ENCODE results near the gene PNMT. TPM values are rescaled to one million over a fixed set of nuclear protein-coding genes. Genes with fewer than 3 reads are reported as not detected.

PNMT gene
- total and polyA plus RNA-seq, 2 experiments from 2014 or later: 1.9 to 2.5 TPM

DNA sequence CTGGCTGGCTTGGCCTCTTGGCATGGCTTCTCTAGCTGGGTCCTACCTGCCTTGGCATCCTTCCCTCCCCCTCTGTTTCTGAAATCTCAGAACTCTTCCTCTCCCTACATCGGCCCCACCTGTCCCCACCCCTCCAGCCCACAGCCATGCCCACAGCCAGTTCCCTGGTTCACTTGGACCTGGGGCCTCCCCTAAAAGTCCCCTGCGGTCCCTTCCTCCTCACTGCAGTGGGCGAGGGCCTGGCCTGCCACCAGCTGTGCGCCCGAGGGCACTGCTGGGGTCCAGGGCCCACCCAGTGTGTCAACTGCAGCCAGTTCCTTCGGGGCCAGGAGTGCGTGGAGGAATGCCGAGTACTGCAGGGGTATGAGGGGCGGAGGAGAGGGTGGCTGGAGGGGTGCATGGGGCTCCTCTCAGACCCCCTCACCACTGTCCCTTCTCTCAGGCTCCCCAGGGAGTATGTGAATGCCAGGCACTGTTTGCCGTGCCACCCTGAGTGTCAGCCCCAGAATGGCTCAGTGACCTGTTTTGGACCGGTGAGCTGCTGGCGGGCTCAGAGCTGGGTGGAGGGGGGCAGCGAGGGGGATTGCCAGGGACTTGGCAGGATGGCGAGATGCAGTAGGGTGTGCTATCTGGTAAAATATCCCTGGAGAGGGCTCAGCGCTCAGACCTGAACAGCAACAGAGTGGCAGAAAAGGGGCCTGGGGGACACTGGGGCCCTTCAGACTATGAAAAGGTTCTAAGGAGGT, 48.0 kb downstream of the PNMT start:
- H3K4me3 ChIP-seq: no peak overlapping the region
- H3K4me3 Mint-ChIP-seq: no peak overlapping the region
- H3F3A ChIP-seq (replicated peaks; ENCODE audit: low read depth): peaks cover 9% of the 10 kb centered on the region; the same call in 1 of the 2 replicates
- no peaks in the 10 kb centered on the region for H3K4me1 ChIP-seq (ENCODE audit: insufficient read depth)
- DNase-seq (ENCODE audit: low spot score) (no peak), ATAC-seq (no peak)
- TF ChIP-seq CREB1 (CRISPR knock-in tag; IDR thresholded peaks at IDR 0.05; ENCODE audit: low read depth) (no peak), STAT1 (IDR thresholded peaks at IDR 0.05; ENCODE audit: unreplicated experiment) (no peak), EZH2phosphoT487 (IDR thresholded peaks at IDR 0.05; ENCODE audit: unreplicated experiment) (no peak), ETS1 (IDR thresholded peaks at IDR 0.05) (no peak), EZH2 (IDR thresholded peaks at IDR 0.05; ENCODE audit: low read depth, unreplicated experiment) (no peak), NANOG (IDR thresholded peaks at IDR 0.05; ENCODE audit: borderline replicate concordance) (no peak), ZNF331 (CRISPR knock-in tag; IDR thresholded peaks at IDR 0.05; ENCODE audit: low read depth) (no peak), POLR2AphosphoS5 (IDR thresholded peaks at IDR 0.05; ENCODE audit: low read depth) (no peak)
- TF ChIP-seq, protein P1, sequence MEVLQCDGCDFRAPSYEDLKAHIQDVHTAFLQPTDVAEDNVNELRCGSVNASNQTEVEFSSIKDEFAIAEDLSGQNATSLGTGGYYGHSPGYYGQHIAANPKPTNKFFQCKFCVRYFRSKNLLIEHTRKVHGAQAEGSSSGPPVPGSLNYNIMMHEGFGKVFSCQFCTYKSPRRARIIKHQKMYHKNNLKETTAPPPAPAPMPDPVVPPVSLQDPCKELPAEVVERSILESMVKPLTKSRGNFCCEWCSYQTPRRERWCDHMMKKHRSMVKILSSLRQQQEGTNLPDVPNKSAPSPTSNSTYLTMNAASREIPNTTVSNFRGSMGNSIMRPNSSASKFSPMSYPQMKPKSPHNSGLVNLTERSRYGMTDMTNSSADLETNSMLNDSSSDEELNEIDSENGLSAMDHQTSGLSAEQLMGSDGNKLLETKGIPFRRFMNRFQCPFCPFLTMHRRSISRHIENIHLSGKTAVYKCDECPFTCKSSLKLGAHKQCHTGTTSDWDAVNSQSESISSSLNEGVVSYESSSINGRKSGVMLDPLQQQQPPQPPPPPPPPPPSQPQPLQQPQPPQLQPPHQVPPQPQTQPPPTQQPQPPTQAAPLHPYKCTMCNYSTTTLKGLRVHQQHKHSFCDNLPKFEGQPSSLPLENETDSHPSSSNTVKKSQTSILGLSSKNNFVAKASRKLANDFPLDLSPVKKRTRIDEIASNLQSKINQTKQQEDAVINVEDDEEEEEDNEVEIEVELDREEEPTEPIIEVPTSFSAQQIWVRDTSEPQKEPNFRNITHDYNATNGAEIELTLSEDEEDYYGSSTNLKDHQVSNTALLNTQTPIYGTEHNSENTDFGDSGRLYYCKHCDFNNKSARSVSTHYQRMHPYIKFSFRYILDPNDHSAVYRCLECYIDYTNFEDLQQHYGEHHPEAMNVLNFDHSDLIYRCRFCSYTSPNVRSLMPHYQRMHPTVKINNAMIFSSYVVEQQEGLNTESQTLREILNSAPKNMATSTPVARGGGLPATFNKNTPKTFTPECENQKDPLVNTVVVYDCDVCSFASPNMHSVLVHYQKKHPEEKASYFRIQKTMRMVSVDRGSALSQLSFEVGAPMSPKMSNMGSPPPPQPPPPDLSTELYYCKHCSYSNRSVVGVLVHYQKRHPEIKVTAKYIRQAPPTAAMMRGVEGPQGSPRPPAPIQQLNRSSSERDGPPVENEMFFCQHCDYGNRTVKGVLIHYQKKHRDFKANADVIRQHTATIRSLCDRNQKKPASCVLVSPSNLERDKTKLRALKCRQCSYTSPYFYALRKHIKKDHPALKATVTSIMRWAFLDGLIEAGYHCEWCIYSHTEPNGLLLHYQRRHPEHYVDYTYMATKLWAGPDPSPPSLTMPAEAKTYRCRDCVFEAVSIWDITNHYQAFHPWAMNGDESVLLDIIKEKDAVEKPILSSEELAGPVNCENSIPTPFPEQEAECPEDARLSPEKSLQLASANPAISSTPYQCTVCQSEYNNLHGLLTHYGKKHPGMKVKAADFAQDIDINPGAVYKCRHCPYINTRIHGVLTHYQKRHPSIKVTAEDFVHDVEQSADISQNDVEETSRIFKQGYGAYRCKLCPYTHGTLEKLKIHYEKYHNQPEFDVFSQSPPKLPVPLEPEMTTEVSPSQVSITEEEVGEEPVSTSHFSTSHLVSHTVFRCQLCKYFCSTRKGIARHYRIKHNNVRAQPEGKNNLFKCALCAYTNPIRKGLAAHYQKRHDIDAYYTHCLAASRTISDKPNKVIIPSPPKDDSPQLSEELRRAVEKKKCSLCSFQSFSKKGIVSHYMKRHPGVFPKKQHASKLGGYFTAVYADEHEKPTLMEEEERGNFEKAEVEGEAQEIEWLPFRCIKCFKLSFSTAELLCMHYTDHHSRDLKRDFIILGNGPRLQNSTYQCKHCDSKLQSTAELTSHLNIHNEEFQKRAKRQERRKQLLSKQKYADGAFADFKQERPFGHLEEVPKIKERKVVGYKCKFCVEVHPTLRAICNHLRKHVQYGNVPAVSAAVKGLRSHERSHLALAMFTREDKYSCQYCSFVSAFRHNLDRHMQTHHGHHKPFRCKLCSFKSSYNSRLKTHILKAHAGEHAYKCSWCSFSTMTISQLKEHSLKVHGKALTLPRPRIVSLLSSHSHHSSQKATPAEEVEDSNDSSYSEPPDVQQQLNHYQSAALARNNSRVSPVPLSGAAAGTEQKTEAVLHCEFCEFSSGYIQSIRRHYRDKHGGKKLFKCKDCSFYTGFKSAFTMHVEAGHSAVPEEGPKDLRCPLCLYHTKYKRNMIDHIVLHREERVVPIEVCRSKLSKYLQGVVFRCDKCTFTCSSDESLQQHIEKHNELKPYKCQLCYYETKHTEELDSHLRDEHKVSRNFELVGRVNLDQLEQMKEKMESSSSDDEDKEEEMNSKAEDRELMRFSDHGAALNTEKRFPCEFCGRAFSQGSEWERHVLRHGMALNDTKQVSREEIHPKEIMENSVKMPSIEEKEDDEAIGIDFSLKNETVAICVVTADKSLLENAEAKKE (CRISPR knock-in tag; IDR thresholded peaks at IDR 0.05): no peak
- H3K27ac Mint-ChIP-seq: no peak overlapping the region
- H3K9me3 Mint-ChIP-seq: no peaks in the 10 kb centered on the region
- H3K9me2 ChIP-seq (ENCODE audit: insufficient read depth): no peaks in the 10 kb centered on the region
- H3K27me3 Mint-ChIP-seq (ENCODE audit: insufficient read depth, low read depth, poor library complexity): peaks cover 20% of the 10 kb centered on the region
- H3K27ac ChIP-seq (ENCODE audit: low read depth): no peak overlapping the region
- H3K79me2 ChIP-seq (replicated peaks; ENCODE audit: insufficient read depth): no peaks in the 10 kb centered on the region
- H4K20me1 ChIP-seq (replicated peaks; ENCODE audit: insufficient read depth): peaks cover 10% of the 10 kb centered on the region
- H3K27me3 ChIP-seq (ENCODE audit: insufficient read depth): no peaks in the 10 kb centered on the region
- H2AFZ ChIP-seq: no peak overlapping the region
- H3K4me1 Mint-ChIP-seq: no peaks in the 10 kb centered on the region
- H3K36me3 Mint-ChIP-seq (ENCODE audit: low read depth): peaks cover 89% of the 10 kb centered on the region
- H3K4me2 ChIP-seq: no peak overlapping the region
- peaks cover 36% of the 10 kb centered on the region for H3K36me3 ChIP-seq (ENCODE audit: insufficient read depth)
